HG03025 (cell line): ENCODE data around the gene KHSRP.
A peak's percentile ranks its signal among the peaks of the same experiment; 100 is the strongest.

Experiments
- ATAC-seq: cut with Tn5 transposase; IDR thresholded peaks from one replicate; pipeline ENCODE4 v1.9.1; 2021; ENCODE audit warnings: mild to moderate bottlenecking, moderate library complexity; ENCODE audit not compliant: unreplicated experiment, low FRiP score

The KHSRP gene

GRCh38 chr19:6424195-6424938 lies at the start of gene KHSRP:
Gene KHSRP (minus strand): TSS chr19:6424811. CDS start chr19:6424701, 110 bp downstream.
- ATAC-seq = no peak

- no peak for ATAC-seq
These were observed 49.0 kb upstream of the KHSRP start for GRCh38 chr19:6473647-6474046.

- no peak for ATAC-seq
These were observed 48.1 kb upstream of the KHSRP start for GRCh38 chr19:6472713-6473112.

GRCh38 chr19:6471076-6471475 lies 46.5 kb upstream of the KHSRP start:
- ATAC-seq = no peak

- no peak for ATAC-seq
These were observed 45.6 kb upstream of the KHSRP start for GRCh38 chr19:6470173-6470572.

GRCh38 chr19:6467384-6467783 lies 42.8 kb upstream of the KHSRP start:
- no peak for ATAC-seq

- no peak for ATAC-seq
These were observed 42.1 kb upstream of the KHSRP start for GRCh38 chr19:6466526-6467248.

- no peak for ATAC-seq
These were observed 41.1 kb upstream of the KHSRP start for GRCh38 chr19:6465663-6466062.

GRCh38 chr19:6465006-6465405 lies 40.4 kb upstream of the KHSRP start:
- ATAC-seq = no peak

- ATAC-seq = no peak
These were observed 39.7 kb upstream of the KHSRP start, which contains the start of gene CRB3 for GRCh38 chr19:6464070-6464873. Gene CRB3 (plus strand): TSS chr19:6464271. CDS start chr19:6464702, 431 bp downstream.

GRCh38 chr19:6460099-6460884 lies 35.7 kb upstream of the KHSRP start:
- ATAC-seq = peak; percentile 66

GRCh38 chr19:6459262-6460098 lies 34.9 kb upstream of the KHSRP start, which contains the start of gene SLC25A23:
Gene SLC25A23 (minus strand): TSS chr19:6459792. CDS start chr19:6459628, 164 bp downstream.
- ATAC-seq = peak; percentile 12

- no peak for ATAC-seq
These were observed 34.2 kb upstream of the KHSRP start for GRCh38 chr19:6458695-6459261.

GRCh38 chr19:6457958-6458694 lies 33.5 kb upstream of the KHSRP start:
- ATAC-seq = no peak

GRCh38 chr19:6455924-6456323 lies 31.3 kb upstream of the KHSRP start:
- ATAC-seq = no peak

- ATAC-seq = no peak
These were observed 29.4 kb upstream of the KHSRP start for GRCh38 chr19:6453951-6454565.

- ATAC-seq = no peak
These were observed 28.3 kb upstream of the KHSRP start for GRCh38 chr19:6452899-6453298.

GRCh38 chr19:6452223-6452614 lies 27.6 kb upstream of the KHSRP start:
- ATAC-seq = no peak
